ENCODE results near the gene CCDC57.
A peak's percentile ranks its signal among the peaks of the same experiment; 100 is the strongest.
"Not testable (repeated sequence)": the region's sequence is repeated elsewhere in the genome, so short reads cannot be mapped to it uniquely, and the experiment has no call there.

Gene CCDC57

GRCh38 chr17:82219753-82220709 is 7.4 kb upstream of the CCDC57 start:
- DNase-seq = no peak

- DNase-seq = no peak
Observed at GRCh38 chr17:82219083-82219482, 6.4 kb upstream of the CCDC57 start.

GRCh38 chr17:82218349-82219075 is 5.9 kb upstream of the CCDC57 start:
- no peak for DNase-seq

GRCh38 chr17:82217530-82218204 is 5.0 kb upstream of the CCDC57 start:
- no peak for DNase-seq

GRCh38 chr17:82217120-82217529 is 4.5 kb upstream of the CCDC57 start:
- DNase-seq = no peak

GRCh38 chr17:82216301-82217119 is 3.9 kb upstream of the CCDC57 start:
- no peak for DNase-seq

GRCh38 chr17:82215972-82216300 is 3.3 kb upstream of the CCDC57 start:
- DNase-seq = no peak

- no peak for DNase-seq
Observed at GRCh38 chr17:82215095-82215971, 2.7 kb upstream of the CCDC57 start.

- DNase-seq = no peak
Observed at GRCh38 chr17:82214012-82214628, 1.5 kb upstream of the CCDC57 start.

- peak; percentile 86 for DNase-seq
Observed at GRCh38 chr17:82213251-82214011, 789 bp upstream of the CCDC57 start.

GRCh38 chr17:82210655-82211054 is 2.0 kb downstream of the CCDC57 start:
- DNase-seq = not testable (repeated sequence)

- peak; percentile 89 for DNase-seq
Observed at GRCh38 chr17:82205720-82206508, 6.7 kb downstream of the CCDC57 start.

GRCh38 chr17:82204831-82205719 is 7.6 kb downstream of the CCDC57 start:
- DNase-seq = no peak

GRCh38 chr17:82203920-82204319 is 8.7 kb downstream of the CCDC57 start:
- no peak for DNase-seq

GRCh38 chr17:82202981-82203380 is 9.7 kb downstream of the CCDC57 start:
- DNase-seq = no peak

GRCh38 chr17:82201498-82201910 is 11.1 kb downstream of the CCDC57 start:
- DNase-seq = no peak

- DNase-seq = no peak
Observed at GRCh38 chr17:82200743-82201497, 11.7 kb downstream of the CCDC57 start.

GRCh38 chr17:82200135-82200534 is 12.5 kb downstream of the CCDC57 start:
- DNase-seq = no peak

All from retina (tissue), 1 donor.